ENCODE data around the gene SHANK3. TPM values are rescaled to one million over a fixed set of nuclear protein-coding genes. Genes with fewer than 3 reads are reported as not detected.
A peak's percentile ranks its signal among the peaks of the same experiment; 100 is the strongest.

The SHANK3 gene
- total RNA-seq, 1 donor from 2014 or later, result 223 TPM

DNA sequence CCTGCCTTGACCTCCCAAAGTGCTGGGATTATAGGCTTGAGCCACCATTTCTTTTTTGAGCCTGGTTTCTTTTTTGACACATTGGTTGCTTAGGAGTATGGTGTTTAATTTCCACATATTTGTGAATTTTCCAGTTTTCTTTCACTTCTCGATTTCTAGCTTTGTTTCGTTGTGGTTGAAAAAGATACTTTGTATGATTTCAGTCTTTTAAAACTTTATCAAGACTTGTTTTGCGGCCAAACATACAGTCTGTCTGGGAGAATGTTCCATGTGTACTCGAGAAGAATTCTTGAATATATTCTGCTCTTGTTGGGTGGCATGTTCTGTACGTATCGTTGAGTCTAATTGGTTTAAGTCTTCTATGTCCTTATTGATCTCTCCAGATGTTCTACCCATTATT is 20.8 kb downstream of the SHANK3 start:
- Mint-ChIP-seq H3K27ac (ENCODE audit: unreplicated experiment) (peak overlapping the region; percentile 64), H3K9me3 (ENCODE audit: unreplicated experiment) (no peaks in the 10 kb centered on the region), H3K36me3 (ENCODE audit: low read depth, unreplicated experiment) (peaks cover 72% of the 10 kb centered on the region), H3K4me3 (ENCODE audit: unreplicated experiment) (peak overlapping the region; percentile 52), H3K4me1 (ENCODE audit: unreplicated experiment) (peaks cover 57% of the 10 kb centered on the region), H3K27me3 (ENCODE audit: unreplicated experiment) (peaks cover 28% of the 10 kb centered on the region)
- TF ChIP-seq, protein P1, sequence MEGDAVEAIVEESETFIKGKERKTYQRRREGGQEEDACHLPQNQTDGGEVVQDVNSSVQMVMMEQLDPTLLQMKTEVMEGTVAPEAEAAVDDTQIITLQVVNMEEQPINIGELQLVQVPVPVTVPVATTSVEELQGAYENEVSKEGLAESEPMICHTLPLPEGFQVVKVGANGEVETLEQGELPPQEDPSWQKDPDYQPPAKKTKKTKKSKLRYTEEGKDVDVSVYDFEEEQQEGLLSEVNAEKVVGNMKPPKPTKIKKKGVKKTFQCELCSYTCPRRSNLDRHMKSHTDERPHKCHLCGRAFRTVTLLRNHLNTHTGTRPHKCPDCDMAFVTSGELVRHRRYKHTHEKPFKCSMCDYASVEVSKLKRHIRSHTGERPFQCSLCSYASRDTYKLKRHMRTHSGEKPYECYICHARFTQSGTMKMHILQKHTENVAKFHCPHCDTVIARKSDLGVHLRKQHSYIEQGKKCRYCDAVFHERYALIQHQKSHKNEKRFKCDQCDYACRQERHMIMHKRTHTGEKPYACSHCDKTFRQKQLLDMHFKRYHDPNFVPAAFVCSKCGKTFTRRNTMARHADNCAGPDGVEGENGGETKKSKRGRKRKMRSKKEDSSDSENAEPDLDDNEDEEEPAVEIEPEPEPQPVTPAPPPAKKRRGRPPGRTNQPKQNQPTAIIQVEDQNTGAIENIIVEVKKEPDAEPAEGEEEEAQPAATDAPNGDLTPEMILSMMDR (IDR thresholded peaks at IDR 0.05; ENCODE audit: unreplicated experiment), result no peak
- no peak for DNase-seq (ENCODE audit: low spot score)

DNA sequence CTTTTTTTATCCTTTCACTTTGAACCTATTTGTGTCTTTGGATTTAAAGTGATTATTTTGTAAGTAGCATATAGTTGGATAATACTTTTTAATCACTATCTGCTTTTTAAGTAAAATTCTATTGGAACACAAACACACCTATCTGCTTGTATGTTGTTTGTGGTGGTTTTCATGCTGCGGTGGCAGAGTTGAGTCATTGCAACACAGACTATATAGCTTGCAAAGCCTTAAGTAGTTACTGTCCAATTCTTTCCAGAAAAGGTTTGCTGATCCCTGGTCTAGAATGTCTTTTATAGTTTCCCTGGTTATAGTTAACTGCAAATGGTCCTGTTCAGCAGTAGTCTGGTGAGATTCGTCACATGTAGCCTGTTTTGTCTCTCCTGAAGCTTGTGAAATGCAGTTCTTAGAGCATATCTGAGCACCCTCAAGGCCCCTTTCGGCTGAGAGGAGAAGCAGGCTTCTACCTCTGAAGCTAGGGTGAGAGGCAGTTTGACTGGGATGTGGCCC is 21.5 kb downstream of the SHANK3 start:
- Mint-ChIP-seq H3K9me3 (ENCODE audit: unreplicated experiment) (no peaks in the 10 kb centered on the region), H3K4me3 (ENCODE audit: unreplicated experiment) (no peak overlapping the region), H3K36me3 (ENCODE audit: low read depth, unreplicated experiment) (peaks cover 71% of the 10 kb centered on the region), H3K27ac (ENCODE audit: unreplicated experiment) (peak overlapping the region; percentile 20), H3K27me3 (ENCODE audit: unreplicated experiment) (peaks cover 31% of the 10 kb centered on the region), H3K4me1 (ENCODE audit: unreplicated experiment) (peaks cover 56% of the 10 kb centered on the region)
- TF ChIP-seq, protein P1 (IDR thresholded peaks at IDR 0.05; ENCODE audit: unreplicated experiment), result no peak
- no peak for DNase-seq (ENCODE audit: low spot score)

DNA sequence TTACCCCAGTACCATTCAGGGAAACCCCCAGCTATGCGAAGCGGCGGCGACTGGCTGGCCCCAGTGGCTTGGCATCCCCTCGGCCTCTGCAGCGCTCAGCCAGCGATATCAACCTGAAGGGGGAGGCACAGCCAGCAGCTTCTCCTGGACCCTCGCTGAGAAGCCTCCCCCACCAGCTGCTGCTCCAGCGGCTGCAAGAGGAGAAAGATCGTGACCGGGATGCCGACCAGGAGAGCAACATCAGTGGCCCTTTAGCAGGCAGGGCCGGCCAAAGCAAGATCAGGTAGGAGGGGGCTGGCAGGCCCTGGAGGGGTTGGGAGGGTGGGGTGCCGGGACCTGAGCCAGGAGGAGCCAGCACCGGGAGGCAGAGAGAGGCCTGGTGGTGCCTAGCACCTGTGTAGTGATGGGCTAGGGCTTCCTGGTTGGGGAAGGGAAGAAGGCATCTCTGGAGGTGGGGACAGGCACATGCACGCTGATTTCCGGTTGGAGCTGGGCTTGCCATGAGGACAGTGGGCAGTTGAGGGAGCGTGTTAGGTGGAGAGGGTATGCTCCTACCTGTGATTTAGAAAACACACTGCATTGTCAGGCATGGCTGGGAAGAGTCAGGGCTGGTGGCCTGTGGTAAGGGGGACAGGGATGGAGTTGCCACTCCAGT is 22.3 kb downstream of the SHANK3 start:
- Mint-ChIP-seq H3K9me3 (ENCODE audit: unreplicated experiment) (no peaks in the 10 kb centered on the region), H3K4me3 (ENCODE audit: unreplicated experiment) (peak overlapping the region; percentile 74), H3K36me3 (ENCODE audit: low read depth, unreplicated experiment) (peaks cover 69% of the 10 kb centered on the region), H3K27ac (ENCODE audit: unreplicated experiment) (no peak overlapping the region), H3K27me3 (ENCODE audit: unreplicated experiment) (peaks cover 39% of the 10 kb centered on the region), H3K4me1 (ENCODE audit: unreplicated experiment) (peaks cover 57% of the 10 kb centered on the region)
- TF ChIP-seq, protein P1 (IDR thresholded peaks at IDR 0.05; ENCODE audit: unreplicated experiment), result no peak
- DNase-seq (ENCODE audit: low spot score), result no peak

DNA sequence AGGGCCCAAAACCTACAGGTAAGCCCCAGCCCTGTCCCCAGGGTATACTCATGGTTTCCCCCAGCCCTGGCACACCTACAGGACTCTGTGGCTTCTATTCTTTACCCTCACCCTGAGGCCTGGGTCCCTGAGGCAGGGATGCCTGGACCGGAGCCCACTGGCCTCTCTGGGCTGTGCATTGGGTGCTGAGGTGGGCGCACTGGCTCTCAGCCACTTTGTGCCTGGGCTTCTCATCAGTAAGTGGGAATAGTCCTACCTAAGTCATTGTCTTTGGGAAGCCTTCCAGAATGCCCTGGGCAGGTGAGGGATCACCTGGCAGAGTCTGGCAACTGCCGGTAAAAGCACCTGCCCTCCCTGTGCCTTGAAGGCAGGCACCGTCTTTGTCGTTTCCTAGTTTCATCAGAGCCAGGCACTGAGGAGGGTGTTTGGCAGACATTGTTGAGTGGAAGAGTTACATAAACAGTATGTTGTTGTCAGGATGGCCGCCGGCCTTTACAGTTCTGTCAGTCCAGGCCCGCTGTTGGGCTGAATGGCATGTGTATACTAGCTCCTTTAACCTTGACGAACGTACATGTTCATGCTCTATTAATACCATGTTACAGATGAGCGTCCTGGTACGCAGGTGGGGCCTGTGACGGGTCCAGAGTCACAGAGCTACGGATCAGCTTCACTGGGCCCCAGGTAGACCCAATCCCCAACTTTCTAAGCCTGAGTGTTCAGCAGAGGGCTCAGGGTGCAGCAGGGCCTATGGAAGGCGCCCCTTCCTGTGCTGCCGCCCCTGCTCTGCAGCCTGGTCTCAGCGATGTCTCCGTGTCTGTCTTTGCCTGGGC is 23.0 kb downstream of the SHANK3 start:
- Mint-ChIP-seq H3K36me3 (ENCODE audit: low read depth, unreplicated experiment) (peaks cover 76% of the 10 kb centered on the region), H3K4me3 (ENCODE audit: unreplicated experiment) (peak overlapping the region; percentile 71), H3K27ac (ENCODE audit: unreplicated experiment) (no peak overlapping the region), H3K4me1 (ENCODE audit: unreplicated experiment) (peaks cover 61% of the 10 kb centered on the region), H3K9me3 (ENCODE audit: unreplicated experiment) (no peaks in the 10 kb centered on the region), H3K27me3 (ENCODE audit: unreplicated experiment) (peaks cover 45% of the 10 kb centered on the region)
- TF ChIP-seq, protein P1 (IDR thresholded peaks at IDR 0.05; ENCODE audit: unreplicated experiment), result no peak
- no peak for DNase-seq (ENCODE audit: low spot score)
